GM19397 (cell line): ENCODE measurements around the gene USP2.

Experiments
- ATAC-seq: cut with Tn5 transposase; IDR thresholded peaks from one replicate; pipeline ENCODE4 v1.9.1; 2021; ENCODE audit warnings: mild to moderate bottlenecking, moderate library complexity; ENCODE audit not compliant: unreplicated experiment

Gene USP2

DNA sequence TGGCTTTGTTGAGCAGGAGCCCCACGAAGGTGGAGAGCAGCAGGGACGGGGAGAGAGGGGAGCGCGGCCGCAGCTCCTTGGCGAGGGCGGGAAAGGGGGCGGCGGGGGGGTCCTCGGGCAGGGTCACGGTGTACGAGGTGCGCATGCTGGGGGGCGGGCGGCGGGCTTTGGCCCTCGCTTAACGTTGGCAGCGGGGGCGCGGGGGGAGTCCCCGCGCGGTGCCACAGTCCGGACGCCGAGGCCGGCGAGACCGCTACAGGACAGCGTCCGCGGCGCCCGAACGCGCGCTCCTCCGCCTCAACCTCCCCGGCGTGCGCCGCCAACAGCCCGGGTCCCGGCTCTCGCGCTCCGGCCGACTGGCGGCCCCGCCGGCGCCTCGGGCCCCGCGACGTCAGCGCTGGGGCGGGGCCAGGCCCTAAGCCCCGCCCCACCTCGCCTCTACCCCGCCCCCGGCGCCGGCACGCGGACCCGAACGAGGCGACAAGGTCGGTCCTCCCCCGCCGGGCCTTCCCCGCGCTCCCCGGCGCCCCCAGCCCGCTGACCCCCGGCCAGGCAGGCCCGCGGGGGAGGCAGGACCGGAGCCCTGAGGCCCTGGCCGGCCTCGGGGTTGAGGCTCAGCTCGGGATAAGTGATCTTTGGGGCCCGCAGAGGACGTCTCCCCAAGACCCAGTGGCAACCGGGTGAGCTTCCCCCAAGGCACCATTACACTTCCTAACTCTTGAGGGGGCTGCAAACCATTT, 17.5 kb downstream of the USP2 start:
- ATAC-seq = no peak

GRCh38 chr11:119363081-119363850, 18.2 kb downstream of the USP2 start:
- ATAC-seq = no peak

DNA sequence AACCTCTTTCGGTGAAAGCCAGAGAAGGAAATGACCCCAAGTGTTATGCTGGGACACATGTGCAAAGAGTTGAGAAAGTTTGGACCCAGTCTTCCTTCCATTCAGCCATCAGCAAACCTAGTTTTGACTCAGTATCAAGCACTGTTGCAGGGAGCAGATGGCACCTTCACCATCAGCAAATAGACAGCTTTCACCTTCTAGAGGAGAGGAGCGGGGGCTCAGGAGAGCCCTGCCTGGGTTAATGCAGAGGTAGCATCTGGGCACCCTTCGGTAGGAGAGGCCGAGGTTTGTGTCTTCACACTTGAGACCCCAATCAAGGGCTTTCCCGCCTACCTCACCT, 18.8 kb downstream of the USP2 start:
- no peak for ATAC-seq

DNA sequence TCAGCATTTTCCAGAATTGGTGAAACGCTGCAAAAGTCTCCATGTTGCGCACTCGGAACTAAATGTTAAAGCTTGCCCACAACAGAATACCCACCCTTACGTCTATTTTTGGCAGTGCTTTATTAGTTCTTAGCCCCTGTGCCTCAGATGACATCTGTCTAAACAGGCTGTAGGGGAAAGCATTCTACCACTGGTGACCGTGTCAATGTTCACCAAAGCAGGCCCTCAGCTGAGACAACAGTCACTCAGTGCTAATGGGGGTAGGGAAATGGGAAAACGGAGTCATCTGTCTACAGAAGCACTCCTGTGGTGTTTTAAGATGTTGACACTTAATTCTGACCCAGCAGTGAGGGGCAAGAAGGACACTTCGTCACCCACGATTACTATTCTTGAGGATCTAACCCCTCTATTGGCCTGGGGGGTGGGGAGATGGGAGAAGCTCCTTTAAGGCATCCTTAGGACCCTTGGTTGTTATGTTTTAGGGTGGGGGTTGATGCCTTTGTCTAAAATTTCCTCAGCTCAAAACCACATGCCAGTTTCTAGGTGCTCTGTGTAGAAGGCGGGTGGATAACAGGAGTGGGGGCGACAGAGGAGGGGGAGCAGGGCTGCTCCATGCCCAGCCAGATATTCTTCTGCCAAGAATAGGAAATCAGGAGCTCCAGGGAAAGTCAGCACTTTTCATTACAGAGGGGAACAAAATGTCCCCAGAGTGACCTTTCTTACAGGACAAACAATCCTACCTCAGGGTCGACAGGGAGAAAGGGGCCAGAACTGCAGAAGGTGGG, 19.4 kb downstream of the USP2 start:
- ATAC-seq = no peak

- no peak for ATAC-seq
Observed at GRCh38 chr11:119361056-119361787, 20.3 kb downstream of the USP2 start.

GRCh38 chr11:119359365-119360214, 21.9 kb downstream of the USP2 start:
- ATAC-seq = no peak

GRCh38 chr11:119357074-119357473, 24.4 kb downstream of the USP2 start:
- no peak for ATAC-seq

DNA sequence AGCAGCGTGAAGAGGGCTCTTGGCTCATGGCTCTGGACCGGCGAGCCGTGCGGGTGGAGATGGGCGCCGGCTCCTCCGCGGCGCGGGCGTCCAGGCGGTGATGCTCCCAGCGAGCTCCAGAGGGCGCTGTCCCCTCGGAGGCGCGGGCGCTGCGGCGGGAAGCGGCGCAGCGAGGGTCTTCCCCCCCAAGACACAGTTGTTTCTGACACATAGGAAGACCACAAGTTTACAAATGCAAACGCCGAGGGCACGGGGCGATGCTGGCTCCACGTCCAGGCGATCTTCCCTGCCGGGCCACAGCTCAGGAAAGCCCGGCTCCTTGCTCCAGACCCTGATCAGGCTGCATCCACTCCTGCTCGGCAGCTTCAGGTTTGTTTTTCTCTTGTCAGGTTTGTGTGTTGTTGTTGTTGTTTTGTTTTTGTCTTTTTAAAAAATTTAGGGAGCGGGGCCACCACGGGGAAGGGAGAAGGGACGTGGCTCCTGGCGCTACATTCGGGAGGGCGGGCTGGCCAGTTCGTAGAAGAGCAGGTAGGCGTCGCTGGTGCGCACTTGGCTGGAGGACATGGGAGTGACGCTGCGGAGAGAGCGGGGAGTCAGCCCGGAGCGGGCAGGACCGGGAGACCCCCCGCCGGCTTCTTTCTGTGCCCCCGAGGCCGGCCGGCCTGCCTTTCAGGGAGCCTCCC, 25.0 kb downstream of the USP2 start:
- peak; percentile 66 for ATAC-seq

- no peak for ATAC-seq
Observed at GRCh38 chr11:119355091-119355843, 26.2 kb downstream of the USP2 start.

DNA sequence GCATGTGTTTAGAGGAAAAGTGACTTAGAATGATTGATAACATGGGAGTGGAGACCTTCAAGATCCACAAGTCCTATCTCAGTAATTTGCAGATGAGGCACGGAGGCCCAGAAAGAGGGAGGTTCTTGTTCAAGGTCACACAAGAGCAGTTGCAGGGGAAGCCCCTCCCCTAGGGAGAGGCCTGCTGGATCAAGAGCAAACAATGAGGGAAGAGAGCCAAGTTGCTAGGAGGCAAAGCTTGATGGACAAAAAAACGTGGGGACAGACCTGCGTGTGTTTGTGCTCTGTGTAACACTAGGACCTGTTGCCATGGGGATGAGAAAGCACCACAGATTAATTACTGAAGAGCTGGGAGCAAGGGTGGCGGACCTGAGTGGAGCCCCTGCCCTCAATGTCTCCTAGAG, 28.6 kb downstream of the USP2 start:
- ATAC-seq = no peak

GRCh38 chr11:119351232-119351631, 30.3 kb downstream of the USP2 start:
- ATAC-seq = no peak

- ATAC-seq = no peak
Observed at GRCh38 chr11:119350302-119350701, 31.2 kb downstream of the USP2 start.

DNA sequence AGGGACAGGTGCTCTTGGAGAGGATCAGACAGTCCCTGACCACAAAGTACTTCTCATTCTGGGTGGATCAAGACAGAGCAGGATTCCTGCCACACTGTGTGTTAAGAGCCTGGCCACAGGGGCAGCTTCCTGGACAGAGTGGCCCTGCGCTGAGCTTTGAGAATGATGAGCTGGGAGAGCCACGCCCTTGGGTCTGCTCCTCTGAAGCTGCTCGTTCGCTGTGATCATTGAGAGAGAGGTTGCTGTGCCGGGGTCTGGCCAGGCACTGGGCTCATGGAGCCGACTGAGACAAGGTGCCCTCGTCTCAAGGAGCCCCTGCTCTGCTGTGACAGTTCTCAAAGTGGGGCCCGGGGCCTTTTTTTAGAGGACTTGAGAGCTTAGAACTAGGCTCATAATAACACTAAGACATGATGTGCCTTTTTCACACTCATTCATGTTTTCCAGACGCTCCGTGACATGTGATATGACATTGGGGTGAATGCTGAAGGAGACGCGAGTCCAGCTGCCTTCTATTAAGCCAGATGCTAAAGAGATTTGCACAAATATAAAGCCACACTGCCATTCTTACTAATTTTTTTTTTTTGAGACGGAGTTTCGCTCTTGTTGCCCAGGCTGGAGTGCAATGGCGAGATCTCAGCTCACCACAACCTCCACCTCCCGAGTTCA, 33.4 kb downstream of the USP2 start:
- ATAC-seq = no peak

DNA sequence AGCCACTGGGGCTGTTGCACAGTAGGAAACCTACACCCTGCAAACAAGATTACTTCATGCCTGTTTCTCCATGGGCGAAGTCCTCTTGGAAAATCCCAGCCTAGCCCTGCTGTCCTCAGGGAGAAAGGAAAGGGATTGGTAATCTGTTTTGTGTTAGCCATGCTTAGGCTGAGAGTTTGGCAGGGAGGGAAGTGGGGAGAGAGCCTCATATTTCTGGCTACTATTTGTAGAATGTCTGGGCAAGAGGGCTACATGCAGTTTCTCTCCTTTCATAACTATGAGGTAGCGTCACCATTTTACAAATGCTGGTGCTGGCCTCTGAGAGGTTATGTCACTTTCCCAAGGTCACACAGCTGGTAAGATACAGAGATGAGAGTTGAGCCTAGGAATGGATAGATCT, 34.2 kb downstream of the USP2 start:
- ATAC-seq = no peak

- no peak for ATAC-seq
Observed at GRCh38 chr11:119346605-119347004, 34.9 kb downstream of the USP2 start, which contains the start of gene MFRP. MFRP (minus strand) TSS chr11:119346705; CDS start chr11:119346513, 192 bp downstream.

GRCh38 chr11:119345685-119346084, 35.8 kb downstream of the USP2 start:
- ATAC-seq = no peak

DNA sequence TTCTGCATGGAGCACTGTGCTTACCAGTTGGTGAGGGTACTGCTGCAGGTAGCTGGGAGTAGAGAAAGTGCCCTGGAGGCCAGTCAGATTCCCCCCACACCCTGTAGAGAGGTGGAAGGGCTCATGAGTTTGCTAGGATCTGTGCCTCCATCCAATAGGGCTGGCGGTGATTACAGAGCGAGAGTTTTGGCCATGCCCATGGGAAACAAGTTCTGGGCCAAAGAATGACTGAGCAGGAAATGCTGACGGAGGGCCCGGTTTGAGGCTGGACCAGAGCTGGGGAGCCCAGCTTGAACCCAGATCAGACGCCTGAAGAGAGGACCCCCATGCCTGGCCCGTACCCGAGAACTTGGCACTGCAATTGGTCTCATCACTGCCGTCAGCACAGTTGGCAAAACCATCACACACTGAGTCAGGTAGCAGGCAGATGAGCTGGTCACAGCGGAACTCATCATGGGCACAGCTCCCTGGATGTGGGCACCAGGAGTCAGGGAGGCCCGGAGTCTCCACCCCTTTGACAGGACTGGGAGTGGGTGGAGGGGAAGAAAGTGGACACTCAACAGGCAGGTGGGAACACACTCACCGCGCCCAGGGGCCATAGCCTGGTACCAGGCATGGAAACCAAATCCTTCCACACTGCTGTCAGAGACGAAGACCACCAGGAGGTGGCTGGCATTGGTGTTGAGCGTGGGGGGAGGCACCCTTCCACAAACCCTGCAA, 37.0 kb downstream of the USP2 start:
- no peak for ATAC-seq

DNA sequence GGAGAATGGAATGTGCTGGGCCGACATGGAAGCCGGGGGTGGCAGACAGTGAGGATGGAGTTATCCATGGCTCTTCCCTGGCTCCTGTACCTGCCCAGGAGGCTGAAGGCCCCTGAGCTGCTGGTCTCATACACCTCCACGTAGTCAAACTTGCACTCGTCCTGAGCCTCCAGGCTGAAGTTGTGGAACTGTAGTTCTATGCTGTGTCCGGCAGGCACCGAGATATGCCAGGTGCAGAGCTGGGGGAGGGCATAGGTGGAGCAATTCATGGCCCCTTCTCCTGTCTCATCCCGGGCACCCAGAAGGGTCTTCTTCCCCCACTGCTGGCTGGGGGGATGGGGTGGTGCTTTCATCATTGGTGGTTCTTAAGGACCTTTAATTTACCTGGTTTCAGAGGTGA, 37.8 kb downstream of the USP2 start:
- ATAC-seq = no peak
